HG02678 (cell line): Measurements from ENCODE around the gene NTM.
"Not testable (repeated sequence)": the region's sequence is repeated elsewhere in the genome, so short reads cannot be mapped to it uniquely, and the experiment has no call there.

ENCODE experiments used
- ATAC-seq: cut with Tn5 transposase; IDR thresholded peaks from one replicate; pipeline ENCODE4 v1.9.1; 2021; ENCODE audit warnings: mild to moderate bottlenecking, moderate library complexity; ENCODE audit not compliant: unreplicated experiment

The NTM gene

GRCh38 chr11:131488238-131488637, 117.8 kb downstream of the NTM start:
- ATAC-seq, result no peak

- ATAC-seq, result no peak
Observed at GRCh38 chr11:131491503-131491902, 121.1 kb downstream of the NTM start.

GRCh38 chr11:131495423-131495822, 125.0 kb downstream of the NTM start:
- no peak for ATAC-seq

GRCh38 chr11:131497686-131498085, 127.3 kb downstream of the NTM start:
- ATAC-seq, result not testable (repeated sequence)

GRCh38 chr11:131498631-131499160, 128.3 kb downstream of the NTM start:
- ATAC-seq, result no peak

- ATAC-seq, result no peak
Observed at GRCh38 chr11:131499199-131499598, 128.8 kb downstream of the NTM start.

GRCh38 chr11:131503017-131503416, 132.6 kb downstream of the NTM start:
- ATAC-seq, result no peak

- no peak for ATAC-seq
Observed at GRCh38 chr11:131504199-131504949, 134.0 kb downstream of the NTM start.

GRCh38 chr11:131506348-131506747, 135.9 kb downstream of the NTM start:
- no peak for ATAC-seq

GRCh38 chr11:131510662-131511061, 140.2 kb downstream of the NTM start:
- no peak for ATAC-seq

- peak; percentile 47 for ATAC-seq
Observed at GRCh38 chr11:131511794-131512193, 141.4 kb downstream of the NTM start.

- no peak for ATAC-seq
Observed at GRCh38 chr11:131512228-131512627, 141.8 kb downstream of the NTM start.

GRCh38 chr11:131514062-131514461, 143.6 kb downstream of the NTM start:
- ATAC-seq, result no peak

GRCh38 chr11:131518305-131518838, 148.0 kb downstream of the NTM start:
- ATAC-seq, result no peak

- no peak for ATAC-seq
Observed at GRCh38 chr11:131522851-131523250, 152.4 kb downstream of the NTM start.

- no peak for ATAC-seq
Observed at GRCh38 chr11:131530407-131530806, 160.0 kb downstream of the NTM start.

- ATAC-seq, result no peak
Observed at GRCh38 chr11:131533149-131533548, 162.7 kb downstream of the NTM start.

- ATAC-seq, result no peak
Observed at GRCh38 chr11:131533998-131534397, 163.6 kb downstream of the NTM start.

GRCh38 chr11:131534611-131535010, 164.2 kb downstream of the NTM start:
- no peak for ATAC-seq

GRCh38 chr11:131536159-131536558, 165.7 kb downstream of the NTM start:
- no peak for ATAC-seq

GRCh38 chr11:131537196-131537595, 166.8 kb downstream of the NTM start:
- ATAC-seq, result no peak

GRCh38 chr11:131537748-131538147, 167.3 kb downstream of the NTM start:
- ATAC-seq, result no peak
